ENCODE results near the gene ANK3.

The ANK3 gene

GRCh38 chr10:60098677-60099601 lies 290.7 kb downstream of the ANK3 start:
- no peak for TF ChIP-seq WT1 (tag by site-specific recombination; IDR thresholded peaks at IDR 0.05)
- no peak for TF ChIP-seq ZNF433 (tag by site-specific recombination; IDR thresholded peaks at IDR 0.05; ENCODE audit: low read depth)
- no peak for TF ChIP-seq MYNN (tag by site-specific recombination; IDR thresholded peaks at IDR 0.05; ENCODE audit: borderline replicate concordance)
- no peak for TF ChIP-seq ZNF10 (tag by site-specific recombination; IDR thresholded peaks at IDR 0.05)
- no peak for TF ChIP-seq ZNF341 (tag by site-specific recombination; IDR thresholded peaks at IDR 0.05; ENCODE audit: low read depth)
- TF ChIP-seq ZBTB49 (tag by site-specific recombination; IDR thresholded peaks at IDR 0.05; ENCODE audit: low read depth), result no peak
- no peak for TF ChIP-seq ZBTB11 (tag by site-specific recombination; conservative IDR thresholded peaks at IDR 0.05; ENCODE audit: low read depth)
- no peak for TF ChIP-seq ZNF302 (tag by site-specific recombination; IDR thresholded peaks at IDR 0.05; ENCODE audit: low read depth)
- TF ChIP-seq ZNF449 (tag by site-specific recombination; IDR thresholded peaks at IDR 0.05), result no peak
- TF ChIP-seq ZNF837 (tag by site-specific recombination; IDR thresholded peaks at IDR 0.05), result no peak
- no peak for TF ChIP-seq ZNF518A (tag by site-specific recombination; conservative IDR thresholded peaks at IDR 0.05; ENCODE audit: low read depth)
- TF ChIP-seq PATZ1 (tag by site-specific recombination; IDR thresholded peaks at IDR 0.05), result no peak
- TF ChIP-seq ZNF561 (tag by site-specific recombination; IDR thresholded peaks at IDR 0.05; ENCODE audit: borderline replicate concordance), result no peak
- TF ChIP-seq GLI4 (tag by site-specific recombination; IDR thresholded peaks at IDR 0.05), result no peak
- Histone ChIP-seq H3K27ac (ENCODE audit: extremely low read depth, low read depth, low read length) (no peak overlapping the region), H3K9me3 (ENCODE audit: control insufficient read depth, insufficient read depth, low read depth, low read length) (no peaks in the 10 kb centered on the region), H3K36me3 (ENCODE audit: control insufficient read depth in 2 of 2, insufficient read depth in 1 of 2, low read length in 2 of 2) (peaks cover 0 to 5% of the 10 kb centered on the region in 2 experiments; a peak in 2 of 3 replicates), H3K4me1 (ENCODE audit: control insufficient read depth, insufficient read depth, low read length) (peaks cover 2% of the 10 kb centered on the region), H3K4me3 (ENCODE audit: low read depth, low read length) (no peak overlapping the region)
- POLR2A ChIA-PET, result interaction anchor here (0.6 kb wide), 1 partner anchor 556 kb away, joined by 3 read pairs; no protein-coding TSS in a partner anchor
- CTCF ChIA-PET, result interaction anchor here (0.6 to 7.7 kb wide), 13 partner anchors 10 to 1666 kb away, joined by 3 to 129 read pairs (median 3); no protein-coding TSS in a partner anchor
